Thyroid gland (tissue), 4 donors: ENCODE measurements around the gene PDZD2.

Experiments used
- CTCF ChIP-seq, 6 experiments: fragments of 200-600 bp in 3 of 6; fragments of 450-650 bp in 3 of 6; sonication (generic) in 3 of 6; IDR thresholded peaks; one replicate each; pipeline ENCODE4 v1.5.1; 2016 to 2019; ENCODE audit warnings: antibody characterized with exemption in 6 of 6, mild to moderate bottlenecking in 2 of 6, inconsistent platforms in 1 of 6, moderate library complexity in 1 of 6
- POLR2A ChIP-seq, 2 donors: fragments of 450-650 bp; IDR thresholded peaks; one replicate each; pipeline ENCODE4 v1.6.1; 2017; ENCODE audit warnings: antibody characterized with exemption in 2 of 2, mild to moderate bottlenecking in 2 of 2, moderate library complexity in 1 of 2

DNA sequence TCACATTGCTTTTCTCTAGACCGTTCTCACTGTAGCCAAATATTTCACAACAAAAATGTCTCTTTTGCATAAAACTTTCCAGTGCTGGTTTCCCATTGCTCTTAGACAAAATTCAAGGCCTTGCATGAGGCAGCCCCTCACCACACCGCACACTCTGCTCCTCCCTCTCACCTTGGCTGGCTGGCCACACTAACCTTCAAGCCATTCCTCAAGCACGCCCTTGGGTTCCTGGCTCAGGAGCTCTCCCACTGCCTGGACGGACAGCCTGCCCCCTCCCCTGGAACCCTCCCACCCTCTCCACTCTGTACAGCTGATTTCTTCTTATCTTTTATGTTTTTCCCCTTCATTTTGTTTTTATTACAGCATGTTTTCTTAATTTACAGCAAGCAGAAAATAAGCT is 83.2 kb downstream of the PDZD2 start:
- TF ChIP-seq CTCF (IDR thresholded peaks at IDR 0.05) (no peak), POLR2A (IDR thresholded peaks at IDR 0.05) (no peak)
